Activated CD4-positive, alpha-beta T cell treated with anti-CD3 and anti-CD28 coated beads, Interleukin-2, amount 50 U/mL, for 48 hours (primary cell): ENCODE data around the gene CENPT.

Experiments
- DNase-seq, 2 experiments: peaks; one replicate each; pipeline ENCODE4 v3.0.0-alpha.2; 2020

The CENPT gene

DNA sequence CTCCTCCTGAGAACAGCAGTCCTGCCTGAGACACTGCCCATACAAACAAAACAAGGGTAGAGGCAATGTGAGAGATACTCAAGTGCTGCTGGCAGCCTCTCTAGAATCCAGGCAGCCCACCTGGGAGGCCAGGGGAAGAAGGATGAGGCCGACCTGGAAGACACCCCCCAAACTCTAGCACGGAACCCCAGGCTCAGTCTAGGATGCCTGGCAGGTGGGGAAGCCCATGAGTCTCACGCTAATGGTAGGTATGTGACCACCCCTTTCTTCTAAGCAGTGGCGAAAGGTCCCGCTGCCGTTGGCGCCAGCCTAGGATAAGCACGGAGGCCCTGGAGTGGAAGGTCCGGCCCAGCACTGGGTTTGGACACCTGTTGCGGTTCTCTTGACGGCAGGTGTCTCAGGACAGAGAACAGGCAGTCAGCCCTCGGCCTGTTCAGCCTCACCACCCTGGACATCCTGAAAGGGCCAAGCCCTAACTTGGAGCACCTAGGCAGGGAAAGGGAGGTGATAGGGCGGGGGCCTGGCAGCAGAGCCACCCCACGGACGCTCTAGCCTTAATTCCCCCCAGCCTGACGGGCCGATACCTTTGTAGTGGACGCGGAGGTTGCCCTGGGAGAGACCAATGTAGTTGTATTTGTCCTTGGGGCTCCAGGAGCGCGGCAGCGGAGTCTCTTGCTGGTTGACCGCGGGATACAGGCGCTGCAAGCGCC, 41.6 kb downstream of the CENPT start:
- DNase-seq: peak in 1 of 2 experiments; percentile 11

DNA sequence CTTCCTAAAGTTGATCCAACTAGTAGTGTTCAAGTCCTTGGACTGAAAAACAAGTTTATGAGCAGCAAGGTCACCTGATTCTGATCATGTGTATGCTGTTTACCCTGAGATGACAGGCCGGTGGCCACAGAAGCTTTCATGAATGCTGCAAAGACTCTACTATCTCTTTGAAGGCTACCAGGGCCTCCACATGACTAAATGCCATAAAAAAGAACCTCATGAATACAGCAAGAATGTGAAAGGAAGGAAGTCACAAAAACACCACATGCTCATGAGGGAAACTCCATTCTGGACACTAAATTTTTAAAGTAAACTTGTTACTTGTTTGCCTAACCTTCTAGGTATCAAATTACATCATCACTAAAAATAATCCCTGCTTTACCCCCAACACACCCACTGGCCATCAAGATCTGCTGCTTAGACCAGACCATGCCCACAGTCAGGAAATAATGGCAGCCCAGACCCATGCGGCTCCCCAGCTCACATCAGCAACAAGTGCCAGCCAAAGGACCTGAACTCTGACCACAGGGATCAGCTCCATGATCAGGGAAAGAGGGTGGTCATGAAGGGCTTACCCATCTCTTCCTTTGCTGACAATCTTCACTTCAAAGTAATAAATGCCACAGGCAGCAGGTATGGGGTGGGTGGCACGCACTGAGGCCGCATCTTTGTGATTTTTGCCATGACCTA, 42.5 kb downstream of the CENPT start:
- DNase-seq: no peak

DNA sequence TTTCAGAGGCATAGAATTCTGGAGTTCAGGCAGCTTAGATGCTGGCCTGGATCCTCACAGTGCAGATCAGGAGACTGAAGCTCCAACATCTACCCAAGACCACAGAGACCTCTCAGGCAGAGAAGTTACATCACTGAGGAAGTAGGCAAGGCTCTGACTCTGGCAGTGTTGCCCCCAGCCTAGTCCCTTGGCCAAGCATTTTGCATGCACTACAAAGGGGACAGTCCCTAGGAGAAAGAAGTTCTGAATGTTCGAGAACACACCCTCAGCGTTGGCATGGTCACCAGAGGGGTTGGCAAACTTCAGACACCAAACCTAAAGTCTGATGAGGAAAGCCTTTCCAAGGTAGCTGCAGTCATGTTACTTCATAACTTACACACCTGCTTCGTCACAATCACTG, 43.6 kb downstream of the CENPT start:
- no peak for DNase-seq

DNA sequence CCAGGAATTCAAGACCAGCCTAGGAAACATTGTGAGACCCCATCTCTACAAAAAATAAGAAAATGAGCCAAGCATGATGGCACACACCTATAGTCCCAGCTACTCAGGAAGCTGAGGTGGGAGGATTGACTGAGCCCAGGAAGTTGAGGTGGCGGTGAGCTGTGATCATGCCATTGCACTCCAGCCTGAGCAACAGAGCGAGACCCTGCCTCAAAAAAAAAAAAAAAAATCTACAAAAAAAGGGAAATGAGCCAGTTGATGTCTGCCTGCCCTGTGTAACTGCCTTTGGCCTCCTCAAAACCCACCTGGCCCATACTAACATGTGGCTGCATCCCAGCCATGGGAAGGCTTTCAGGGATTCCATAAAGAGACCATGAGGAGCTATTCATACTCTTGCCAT, 45.6 kb downstream of the CENPT start:
- peak; percentile 23 to 27 for DNase-seq

DNA sequence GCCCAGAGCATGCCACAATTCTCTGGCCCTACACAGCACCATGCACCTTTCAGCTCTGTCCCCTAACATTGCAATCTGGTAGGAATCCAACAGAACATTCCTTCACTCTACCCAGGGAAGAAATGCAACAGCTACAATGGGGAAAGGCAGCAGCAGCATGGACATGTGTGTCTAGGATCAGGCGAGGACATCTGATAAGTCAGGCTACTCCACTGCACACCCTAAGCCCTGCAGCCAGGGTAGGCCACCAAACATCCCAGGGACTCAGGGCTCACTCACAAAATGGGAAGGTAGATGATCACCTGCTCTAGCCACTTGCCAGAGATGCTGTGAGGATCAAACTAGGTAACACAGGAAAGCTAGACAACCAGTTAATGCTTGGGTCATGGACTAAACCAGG, 46.3 kb downstream of the CENPT start:
- no peak for DNase-seq

DNA sequence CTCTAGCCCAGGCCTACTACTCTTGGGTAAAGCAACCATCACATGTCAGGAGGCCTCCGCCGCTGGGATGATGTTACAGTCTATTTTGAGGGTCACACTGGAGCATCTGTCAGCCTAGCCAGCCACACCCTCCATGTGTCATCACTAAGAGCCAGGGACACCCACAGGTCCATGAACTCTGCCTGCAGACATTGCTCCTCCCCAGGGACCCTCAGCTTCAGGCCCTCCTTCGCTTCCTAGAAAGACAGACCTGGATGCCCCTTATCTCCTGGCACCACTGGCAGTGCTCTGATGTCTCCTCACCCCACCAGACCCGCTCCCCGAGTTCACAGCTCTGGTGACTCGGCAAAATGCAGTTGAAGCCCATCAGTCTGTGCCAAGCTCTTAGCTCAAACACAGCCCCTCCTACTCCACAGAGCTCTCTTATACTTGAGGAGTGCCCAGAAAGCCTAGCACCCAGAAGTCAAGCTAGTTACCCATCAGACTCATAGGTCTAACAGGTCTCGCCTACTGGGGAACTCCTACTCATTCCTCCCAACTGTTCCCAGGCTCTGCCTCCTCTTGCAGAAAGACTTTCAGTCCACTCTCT, 47.1 kb downstream of the CENPT start:
- no peak for DNase-seq

DNA sequence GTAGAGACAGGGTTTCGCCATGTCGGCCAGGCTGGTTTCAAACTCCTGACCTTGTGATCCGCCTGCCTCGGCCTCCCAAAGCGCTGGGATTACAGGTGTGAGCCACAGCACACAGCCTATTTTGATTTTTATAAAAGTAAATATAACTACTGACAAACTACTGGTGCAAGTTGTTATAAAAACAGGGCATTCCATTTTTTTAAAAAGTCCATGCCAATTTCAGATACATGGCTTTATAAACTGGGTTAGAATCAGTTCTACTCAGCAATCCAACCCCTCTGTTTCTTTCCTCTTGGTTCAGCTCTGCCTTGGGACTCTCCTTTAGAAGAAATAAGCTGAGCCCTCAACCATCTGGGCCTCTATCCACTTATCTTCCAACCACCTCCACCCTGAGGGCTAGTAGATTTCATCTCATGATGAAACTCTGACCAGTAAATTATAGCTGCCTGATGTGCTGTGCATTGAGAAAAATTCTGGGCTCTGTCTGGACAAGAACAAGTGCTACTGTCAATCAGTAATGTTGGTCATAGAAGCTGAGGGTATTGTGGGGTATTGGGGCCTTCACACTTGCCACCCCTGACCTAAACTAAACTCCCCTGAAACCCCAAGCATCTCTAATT, 51.3 kb downstream of the CENPT start:
- DNase-seq: no peak

DNA sequence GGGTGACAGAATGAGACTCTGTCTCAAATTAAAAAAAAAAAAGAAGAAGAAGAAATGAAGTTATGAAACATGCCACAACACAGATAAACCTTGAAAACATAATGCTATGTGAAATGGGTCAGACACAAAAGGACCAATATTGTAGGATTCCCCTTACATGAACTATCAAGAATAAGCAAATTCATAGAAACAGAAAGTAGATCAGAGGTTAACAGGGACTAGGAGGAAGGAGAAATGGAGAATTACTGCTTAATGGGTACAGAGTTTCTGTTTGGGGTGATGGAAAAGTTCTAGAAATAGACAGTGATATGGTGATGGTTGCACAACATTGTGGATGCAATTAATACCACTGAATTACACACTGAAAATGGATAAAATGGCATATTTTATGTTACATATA, 57.4 kb downstream of the CENPT start:
- DNase-seq: no peak

DNA sequence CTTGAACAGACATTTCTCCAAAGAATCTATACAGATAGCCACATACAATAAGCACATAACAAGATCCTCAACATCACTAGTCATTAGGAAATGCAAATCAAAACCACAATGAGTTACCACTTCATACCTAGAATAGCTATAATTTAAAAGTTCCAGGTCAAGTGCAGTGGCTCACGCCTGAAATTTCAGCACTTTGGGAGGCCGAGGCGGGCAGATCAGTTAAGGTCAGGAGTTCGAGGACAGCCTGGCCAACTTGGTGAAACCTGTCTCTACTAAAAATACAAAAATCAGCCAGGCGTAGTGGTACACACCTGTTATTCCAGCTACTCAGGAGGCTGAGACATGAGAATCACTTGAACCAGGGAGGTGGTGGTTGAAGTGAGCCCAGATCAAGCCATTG, 61.0 kb downstream of the CENPT start:
- DNase-seq: no peak

DNA sequence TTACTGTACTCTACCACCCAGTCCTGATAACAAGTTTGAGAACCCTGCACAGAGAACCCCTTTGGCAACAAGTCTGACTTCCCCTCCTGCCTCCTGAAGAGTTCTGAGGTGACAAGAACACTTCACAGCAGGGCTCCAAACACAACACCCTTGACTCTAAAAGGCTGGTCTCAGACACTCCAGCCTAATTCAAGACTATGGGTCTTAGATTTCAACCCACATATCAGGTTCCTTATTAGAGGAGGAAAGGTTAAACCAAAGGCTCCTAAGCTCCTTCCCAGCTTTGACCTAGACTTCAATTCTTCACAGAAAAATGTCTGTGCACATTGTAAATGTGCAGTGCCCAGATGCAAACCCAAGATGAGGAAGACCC, 64.2 kb downstream of the CENPT start:
- no peak for DNase-seq

DNA sequence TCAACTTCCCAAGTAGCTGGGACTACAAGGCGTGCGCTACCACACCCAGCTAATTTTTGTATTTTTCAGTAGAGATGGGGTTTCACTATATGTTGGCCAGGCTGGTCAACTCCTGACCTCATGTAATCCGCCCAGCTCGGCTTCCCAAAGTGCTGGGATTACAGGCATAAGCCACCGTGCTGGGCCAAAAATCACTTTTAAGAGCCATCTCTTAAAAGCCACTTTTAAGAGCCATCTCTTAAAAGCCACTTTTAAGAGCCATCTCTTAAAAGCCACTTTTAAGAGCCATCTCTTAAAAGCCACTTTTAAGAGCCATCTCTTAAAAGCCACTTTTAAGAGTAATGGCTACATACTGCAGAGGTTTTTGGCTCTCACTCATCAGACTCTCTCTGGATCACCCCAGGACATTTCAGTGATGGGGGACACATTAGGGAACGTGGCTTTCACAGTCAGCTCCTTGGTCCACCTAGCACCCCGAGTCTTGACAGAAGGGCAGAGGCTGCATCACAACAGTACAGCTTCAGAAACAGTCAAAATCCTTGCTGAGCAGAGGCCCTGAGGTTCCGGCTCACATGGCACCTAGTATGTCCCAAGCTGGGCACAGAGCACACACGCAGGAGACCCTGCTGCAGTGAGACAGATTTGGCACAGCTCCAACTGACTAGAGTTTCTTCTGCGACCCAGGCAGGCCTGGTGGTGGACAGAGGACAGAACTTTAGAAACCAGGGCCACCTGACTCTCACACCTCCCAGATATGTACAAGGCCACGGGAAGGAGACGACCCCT, 64.7 kb downstream of the CENPT start:
- DNase-seq: no peak

DNA sequence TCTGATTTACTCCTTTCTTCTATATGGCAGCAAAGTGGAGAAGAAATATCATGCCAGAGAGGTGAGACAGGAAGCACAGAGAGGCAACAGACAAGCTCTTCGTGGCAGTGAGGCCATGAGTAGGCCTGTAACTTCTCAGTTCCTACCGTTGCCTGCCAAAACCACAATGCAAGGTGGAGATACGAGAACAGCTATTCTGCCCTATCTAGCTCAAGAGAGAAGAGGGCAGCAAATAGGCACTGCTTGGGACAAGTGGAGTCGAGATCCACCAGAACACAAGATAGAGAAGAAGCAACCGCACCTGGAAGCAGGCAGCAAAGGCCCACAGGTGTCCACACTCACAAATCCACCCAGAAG, 66.0 kb downstream of the CENPT start:
- DNase-seq: no peak

DNA sequence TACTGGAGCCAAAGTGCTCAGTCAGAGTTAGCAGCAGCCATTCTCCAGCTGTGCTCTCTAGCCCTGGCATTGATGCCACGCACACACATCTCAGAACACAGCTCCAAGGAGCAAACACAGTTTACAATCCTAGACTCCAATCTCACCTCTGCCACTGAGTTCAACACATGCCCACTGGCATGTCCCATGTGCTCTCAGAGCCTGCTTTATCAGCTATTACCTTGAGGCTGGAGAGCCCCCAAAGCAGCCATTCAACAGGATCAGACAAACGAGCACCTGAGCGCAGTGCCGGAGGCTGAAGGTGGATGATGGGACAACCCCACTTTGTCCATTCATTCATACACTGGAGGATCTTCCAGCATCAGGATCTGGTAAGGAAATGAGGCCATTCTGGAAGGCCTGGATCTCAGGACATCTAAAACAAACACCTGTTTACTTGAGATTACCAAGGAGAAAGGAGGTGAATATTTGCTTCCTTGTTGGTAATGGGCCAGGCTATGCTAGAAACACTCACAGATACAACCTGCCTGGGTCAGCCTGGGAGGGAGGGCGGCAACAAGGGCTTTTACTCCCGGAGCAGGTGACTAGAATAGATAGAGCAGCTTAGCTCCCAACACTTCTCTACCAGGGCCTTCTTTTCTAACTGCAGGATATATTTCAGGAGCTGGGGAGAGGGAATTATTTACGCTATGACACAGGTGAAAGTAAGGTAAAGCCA, 66.5 kb downstream of the CENPT start:
- DNase-seq: no peak

DNA sequence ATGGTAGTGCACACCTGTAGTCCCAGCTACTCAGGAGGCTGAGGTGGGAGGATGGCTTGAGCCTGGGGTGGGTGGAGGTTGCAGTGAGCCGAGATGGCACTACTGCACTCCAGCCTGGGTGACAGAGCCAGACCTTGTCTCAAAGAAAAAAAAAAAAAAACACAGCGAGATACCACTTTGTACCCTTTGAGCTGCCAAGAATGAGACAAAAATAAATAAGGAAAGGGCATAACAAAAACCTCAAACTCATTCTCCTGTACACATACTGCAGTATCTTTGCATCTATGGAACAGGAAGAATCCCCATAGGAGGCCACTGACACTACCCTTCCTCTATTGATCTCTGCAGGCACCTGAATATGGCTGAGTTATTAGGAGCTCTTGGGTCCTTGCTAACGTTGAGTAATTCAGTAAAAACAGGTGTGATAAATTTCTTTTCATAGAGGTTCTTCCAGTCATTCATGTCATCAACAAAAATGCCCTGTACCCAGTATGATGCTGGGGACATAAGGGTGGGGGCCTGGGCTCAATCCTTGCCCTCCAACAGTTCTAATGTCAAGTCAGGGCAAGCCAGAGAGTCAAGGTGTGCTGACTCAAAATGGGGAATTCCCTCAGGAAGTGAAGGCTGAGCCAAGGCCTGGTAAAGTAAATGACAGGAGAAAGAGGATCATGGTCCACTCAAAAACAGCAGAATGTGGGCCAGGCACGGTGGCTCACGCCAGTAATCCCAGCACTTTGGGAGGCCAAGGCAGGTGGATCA, 68.1 kb downstream of the CENPT start:
- DNase-seq: no peak
